Measurements from ENCODE around the gene GRIN3B. TPM values are rescaled to one million over a fixed set of nuclear protein-coding genes. Genes with fewer than 3 reads are reported as not detected.

The GRIN3B gene
- total RNA-seq, 2 donors from 2014 or later: 2.0 TPM

DNA sequence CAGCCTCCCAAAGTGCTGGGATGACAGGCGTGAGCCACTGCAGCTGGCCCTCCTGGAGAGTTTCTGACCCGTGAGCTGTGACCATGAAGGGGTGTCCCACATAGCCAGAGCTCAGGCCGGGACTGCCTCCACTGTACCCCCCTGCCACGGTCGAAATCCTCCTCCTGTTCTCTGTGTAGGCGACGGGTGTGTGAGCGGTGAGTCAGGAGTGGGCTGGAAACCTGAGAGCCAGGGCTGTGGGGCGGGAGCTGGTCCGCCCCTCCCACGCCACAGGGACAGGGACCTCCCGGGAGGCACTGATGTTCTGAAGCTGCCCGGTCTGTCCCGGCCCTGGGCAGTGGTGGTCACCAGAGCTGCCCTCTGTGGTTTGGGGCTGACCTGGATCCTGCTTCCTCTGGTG is 12.1 kb upstream of the GRIN3B start:
- Mint-ChIP-seq H3K9me3 (no peaks in the 10 kb centered on the region), H3K27me3 (ENCODE audit: insufficient read depth) (no peaks in the 10 kb centered on the region), H3K36me3 (ENCODE audit: low read depth) (peaks cover 26% of the 10 kb centered on the region), H3K27ac (no peak overlapping the region), H3K4me1 (peaks cover 5% of the 10 kb centered on the region), H3K4me3 (no peak overlapping the region)
- peaks cover 29% of the 10 kb centered on the region for H3K36me3 ChIP-seq (ENCODE audit: control insufficient read depth, insufficient read depth, low read length)
- H3K4me3 ChIP-seq (ENCODE audit: low read length): no peak overlapping the region
- H3K9me3 ChIP-seq (ENCODE audit: control insufficient read depth, low read length): no peaks in the 10 kb centered on the region
- H3K4me1 ChIP-seq (ENCODE audit: control insufficient read depth, insufficient read depth, low read length): no peaks in the 10 kb centered on the region
- DNase-seq: no peak
- no peak overlapping the region for H3K27ac ChIP-seq (ENCODE audit: low read depth, low read length)
- TF ChIP-seq, protein P1, sequence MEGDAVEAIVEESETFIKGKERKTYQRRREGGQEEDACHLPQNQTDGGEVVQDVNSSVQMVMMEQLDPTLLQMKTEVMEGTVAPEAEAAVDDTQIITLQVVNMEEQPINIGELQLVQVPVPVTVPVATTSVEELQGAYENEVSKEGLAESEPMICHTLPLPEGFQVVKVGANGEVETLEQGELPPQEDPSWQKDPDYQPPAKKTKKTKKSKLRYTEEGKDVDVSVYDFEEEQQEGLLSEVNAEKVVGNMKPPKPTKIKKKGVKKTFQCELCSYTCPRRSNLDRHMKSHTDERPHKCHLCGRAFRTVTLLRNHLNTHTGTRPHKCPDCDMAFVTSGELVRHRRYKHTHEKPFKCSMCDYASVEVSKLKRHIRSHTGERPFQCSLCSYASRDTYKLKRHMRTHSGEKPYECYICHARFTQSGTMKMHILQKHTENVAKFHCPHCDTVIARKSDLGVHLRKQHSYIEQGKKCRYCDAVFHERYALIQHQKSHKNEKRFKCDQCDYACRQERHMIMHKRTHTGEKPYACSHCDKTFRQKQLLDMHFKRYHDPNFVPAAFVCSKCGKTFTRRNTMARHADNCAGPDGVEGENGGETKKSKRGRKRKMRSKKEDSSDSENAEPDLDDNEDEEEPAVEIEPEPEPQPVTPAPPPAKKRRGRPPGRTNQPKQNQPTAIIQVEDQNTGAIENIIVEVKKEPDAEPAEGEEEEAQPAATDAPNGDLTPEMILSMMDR (conservative IDR thresholded peaks at IDR 0.05): no peak
- H3K27me3 ChIP-seq (ENCODE audit: control insufficient read depth, insufficient read depth, low read length, poor library complexity, severe bottlenecking): no peaks in the 10 kb centered on the region
- 72 to 74% methylated on average over 13 to 14 of the region's 14 CpGs for WGBS, 2 experiments (ENCODE audit: insufficient coverage in 1 of 2, insufficient read length in 1 of 2)
- no peak overlapping the region for H3K9ac ChIP-seq (ENCODE audit: extremely low read depth, low read length, poor library complexity, severe bottlenecking)

DNA sequence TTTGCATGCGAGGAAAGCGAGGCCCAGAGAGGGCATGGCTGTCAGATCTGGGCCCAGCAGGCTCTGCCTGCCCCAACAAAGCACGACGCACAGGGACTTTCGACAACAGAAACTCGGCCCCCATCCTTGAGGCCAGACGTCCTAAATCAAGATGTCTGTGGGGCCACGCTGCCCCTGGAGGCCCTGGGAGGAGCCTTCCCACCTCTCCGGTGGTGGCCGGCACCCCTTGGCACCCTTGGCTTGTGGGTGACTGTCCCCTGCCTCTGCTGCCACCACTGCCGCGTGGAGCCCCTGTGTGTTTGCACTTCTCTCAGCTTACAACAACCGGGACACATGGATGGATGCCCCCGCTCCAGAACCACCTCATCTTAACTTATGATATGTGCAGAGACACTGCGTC is 11.7 kb upstream of the GRIN3B start:
- H3K4me3 ChIP-seq (ENCODE audit: low read length): no peak overlapping the region
- H3K36me3 ChIP-seq (ENCODE audit: control insufficient read depth, insufficient read depth, low read length): peaks cover 29% of the 10 kb centered on the region
- H3K27ac ChIP-seq (ENCODE audit: low read depth, low read length): no peak overlapping the region
- Mint-ChIP-seq H3K4me3 (no peak overlapping the region), H3K36me3 (ENCODE audit: low read depth) (peaks cover 26% of the 10 kb centered on the region), H3K27me3 (ENCODE audit: insufficient read depth) (no peaks in the 10 kb centered on the region), H3K27ac (no peak overlapping the region), H3K9me3 (no peaks in the 10 kb centered on the region), H3K4me1 (peaks cover 5% of the 10 kb centered on the region)
- no peak overlapping the region for H3K9ac ChIP-seq (ENCODE audit: extremely low read depth, low read length, poor library complexity, severe bottlenecking)
- DNase-seq: no peak
- no peaks in the 10 kb centered on the region for H3K9me3 ChIP-seq (ENCODE audit: control insufficient read depth, low read length)
- no peaks in the 10 kb centered on the region for H3K4me1 ChIP-seq (ENCODE audit: control insufficient read depth, insufficient read depth, low read length)
- H3K27me3 ChIP-seq (ENCODE audit: control insufficient read depth, insufficient read depth, low read length, poor library complexity, severe bottlenecking): no peaks in the 10 kb centered on the region
- TF ChIP-seq, protein P1 (conservative IDR thresholded peaks at IDR 0.05): no peak
- WGBS, 2 experiments (ENCODE audit: insufficient coverage in 1 of 2, insufficient read length in 1 of 2): 86 to 87% methylated on average over 11 to 15 of the region's 15 CpGs

DNA sequence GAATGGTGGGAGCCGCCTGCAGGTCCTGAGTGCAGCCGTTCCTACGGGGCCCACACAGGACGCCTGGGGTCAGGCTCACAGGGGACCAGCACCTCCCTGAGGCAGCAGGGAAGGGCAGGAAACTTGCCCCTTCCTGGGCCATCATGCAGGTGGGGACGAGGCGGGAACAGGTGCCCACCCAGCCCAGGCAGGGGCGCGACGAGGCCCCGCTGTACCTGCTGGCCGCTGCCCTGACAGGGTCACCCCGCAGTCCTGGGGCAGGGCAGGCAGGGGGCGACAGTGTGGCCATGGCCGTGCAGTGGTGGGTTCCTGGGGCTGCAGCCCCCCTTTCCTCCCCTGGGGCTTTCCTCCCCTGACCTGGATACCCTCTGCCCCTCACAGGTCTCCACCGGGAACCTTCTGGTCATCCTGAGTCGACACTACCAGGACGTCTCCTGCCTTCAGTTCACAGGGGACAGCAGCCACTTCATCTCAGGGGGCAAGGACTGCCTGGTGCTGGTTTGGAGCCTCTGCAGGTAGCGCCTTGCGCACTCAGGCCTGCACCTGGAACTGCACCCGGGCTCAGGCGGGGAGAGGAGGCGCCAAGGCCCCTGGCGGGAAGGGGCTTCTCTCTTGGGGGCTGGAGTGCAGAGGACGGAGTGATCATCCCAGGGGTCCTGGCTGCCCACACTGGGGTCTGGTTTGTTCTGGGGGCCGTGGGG is 10.7 kb upstream of the GRIN3B start:
- TF ChIP-seq, protein P1 (conservative IDR thresholded peaks at IDR 0.05): peak; percentile 70
- Histone ChIP-seq H3K36me3 (ENCODE audit: control insufficient read depth, insufficient read depth, low read length) (peaks cover 34% of the 10 kb centered on the region), H3K4me1 (ENCODE audit: control insufficient read depth, insufficient read depth, low read length) (no peaks in the 10 kb centered on the region), H3K27me3 (ENCODE audit: control insufficient read depth, insufficient read depth, low read length, poor library complexity, severe bottlenecking) (no peaks in the 10 kb centered on the region), H3K4me3 (ENCODE audit: low read length) (no peak overlapping the region), H3K9ac (ENCODE audit: extremely low read depth, low read length, poor library complexity, severe bottlenecking) (no peak overlapping the region), H3K27ac (ENCODE audit: low read depth, low read length) (no peak overlapping the region), H3K9me3 (ENCODE audit: control insufficient read depth, low read length) (no peaks in the 10 kb centered on the region)
- peak; percentile 78 for DNase-seq
- no peaks in the 10 kb centered on the region for H3K9me3 Mint-ChIP-seq
- no peak overlapping the region for H3K27ac Mint-ChIP-seq
- peaks cover 5% of the 10 kb centered on the region for H3K4me1 Mint-ChIP-seq
- no peaks in the 10 kb centered on the region for H3K27me3 Mint-ChIP-seq (ENCODE audit: insufficient read depth)
- peaks cover 26% of the 10 kb centered on the region for H3K36me3 Mint-ChIP-seq (ENCODE audit: low read depth)
- no peak overlapping the region for H3K4me3 Mint-ChIP-seq
- WGBS, 2 experiments (ENCODE audit: insufficient coverage in 1 of 2, insufficient read length in 1 of 2): 90 to 91% methylated on average over 15 to 25 of the region's 25 CpGs

Data from endodermal cell (in vitro differentiated cells).